C4-2B (cell line): ENCODE data around the gene CMKLR1.

Experiments used
- H3K27ac ChIP-seq: fragments of 450-650 bp; 2 replicates; pipeline ENCODE4 v1.5.1; 2017
- CTCF ChIP-seq: fragments of 450-650 bp; conservative IDR thresholded peaks from 2 replicates; pipeline ENCODE4 v1.5.1; 2017; ENCODE audit warnings: mild to moderate bottlenecking
- ZFX ChIP-seq: fragments of 450-650 bp; IDR thresholded peaks from 2 replicates; pipeline ENCODE4 v1.6.1; 2017

Gene CMKLR1

GRCh38 chr12:108333898-108334699 is 5.0 kb downstream of the CMKLR1 start:
- no peak for TF ChIP-seq CTCF
- TF ChIP-seq ZFX: no peak
- no peak overlapping the region for H3K27ac ChIP-seq

GRCh38 chr12:108332791-108333382 is 6.2 kb downstream of the CMKLR1 start:
- TF ChIP-seq ZFX (no peak), CTCF (no peak)
- no peak overlapping the region for H3K27ac ChIP-seq

GRCh38 chr12:108328420-108328819 is 10.7 kb downstream of the CMKLR1 start:
- H3K27ac ChIP-seq: no peak overlapping the region
- TF ChIP-seq ZFX (no peak), CTCF (no peak)

- TF ChIP-seq ZFX: no peak
Measured at GRCh38 chr12:108327621-108328344, 11.3 kb downstream of the CMKLR1 start.

GRCh38 chr12:108326254-108326750 is 12.8 kb downstream of the CMKLR1 start:
- no peak overlapping the region for H3K27ac ChIP-seq
- TF ChIP-seq CTCF: no peak
- TF ChIP-seq ZFX: no peak

More at GRCh38 chr12:108327621-108328344, 11.3 kb downstream of the CMKLR1 start:
- no peak overlapping the region for H3K27ac ChIP-seq

- H3K27ac ChIP-seq: no peak overlapping the region
- no peak for TF ChIP-seq CTCF
- TF ChIP-seq ZFX: no peak
Measured at GRCh38 chr12:108325549-108325948, 13.6 kb downstream of the CMKLR1 start.

GRCh38 chr12:108325018-108325358 is 14.1 kb downstream of the CMKLR1 start:
- H3K27ac ChIP-seq: no peak overlapping the region
- TF ChIP-seq CTCF: no peak
- TF ChIP-seq ZFX: no peak
